ENCODE data around the gene GRAP2.

Gene GRAP2

DNA sequence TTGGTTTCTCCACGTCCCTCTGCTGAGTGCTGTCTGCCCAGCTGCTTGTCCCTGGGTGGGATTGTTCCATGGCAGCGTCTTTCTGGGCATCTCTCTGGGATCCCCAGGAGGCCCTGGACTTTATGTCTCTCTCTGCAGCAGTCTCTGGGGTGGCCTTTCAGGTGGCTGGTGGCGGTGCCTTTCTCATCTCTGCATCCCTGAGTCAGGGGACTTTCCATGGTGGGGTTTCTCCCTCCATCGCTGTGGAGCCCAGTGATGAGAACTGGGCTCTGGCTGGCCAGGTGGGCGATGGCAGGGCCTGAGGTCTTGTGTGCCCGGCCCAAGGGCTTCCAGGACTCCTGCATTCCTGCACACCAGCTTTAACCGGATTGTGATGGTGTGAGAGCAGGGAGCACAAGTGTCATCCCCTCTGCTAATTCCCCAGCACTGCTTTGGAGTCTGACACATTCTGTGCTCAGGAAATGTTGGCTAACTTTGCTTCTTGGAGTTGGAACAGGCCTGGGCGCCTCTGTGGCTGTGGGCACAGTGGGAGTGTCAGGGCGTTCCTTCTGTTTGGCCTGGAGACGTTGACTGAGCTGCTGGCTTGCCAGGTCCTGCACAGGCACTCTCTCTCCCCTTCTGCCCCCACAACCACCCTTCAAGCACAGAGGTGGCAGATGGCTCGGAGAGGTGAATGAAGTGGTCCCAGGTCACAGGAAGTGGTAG, 121.8 kb downstream of the GRAP2 start:
- DNase-seq, result no peak
